C4-2B (cell line): ENCODE results near the gene TSSC4.

Experiments used
- ZFX ChIP-seq: fragments of 450-650 bp; IDR thresholded peaks from 2 replicates; pipeline ENCODE4 v1.6.1; 2017
- TF ChIP-seq, protein P1 (sequence below): fragments of 450-650 bp; conservative IDR thresholded peaks from 2 replicates; pipeline ENCODE4 v1.5.1; 2017; ENCODE audit warnings: mild to moderate bottlenecking

DNA sequence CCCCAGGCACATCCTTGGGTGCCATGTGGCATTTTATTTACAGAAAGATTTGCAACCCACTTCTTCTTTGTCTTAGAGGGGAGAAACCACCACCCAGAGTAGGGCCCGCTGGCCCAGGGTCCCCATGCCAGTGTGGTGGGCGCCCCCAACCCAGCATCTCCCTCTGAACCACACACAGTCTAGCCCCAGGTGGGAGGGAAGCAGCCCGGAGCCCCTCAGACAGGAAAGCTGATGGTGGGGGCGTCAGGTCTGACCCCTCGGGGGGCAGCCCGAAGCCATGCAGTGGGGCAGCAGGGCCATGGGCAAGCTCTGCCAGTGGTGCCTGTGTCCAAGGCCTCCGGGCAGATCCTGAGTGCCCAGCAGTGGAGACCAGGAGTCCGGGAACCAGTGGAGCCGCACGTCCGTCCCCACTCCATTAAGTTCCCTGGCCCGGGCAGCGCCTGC, 32.1 kb downstream of the TSSC4 start:
- TF ChIP-seq, protein P1, sequence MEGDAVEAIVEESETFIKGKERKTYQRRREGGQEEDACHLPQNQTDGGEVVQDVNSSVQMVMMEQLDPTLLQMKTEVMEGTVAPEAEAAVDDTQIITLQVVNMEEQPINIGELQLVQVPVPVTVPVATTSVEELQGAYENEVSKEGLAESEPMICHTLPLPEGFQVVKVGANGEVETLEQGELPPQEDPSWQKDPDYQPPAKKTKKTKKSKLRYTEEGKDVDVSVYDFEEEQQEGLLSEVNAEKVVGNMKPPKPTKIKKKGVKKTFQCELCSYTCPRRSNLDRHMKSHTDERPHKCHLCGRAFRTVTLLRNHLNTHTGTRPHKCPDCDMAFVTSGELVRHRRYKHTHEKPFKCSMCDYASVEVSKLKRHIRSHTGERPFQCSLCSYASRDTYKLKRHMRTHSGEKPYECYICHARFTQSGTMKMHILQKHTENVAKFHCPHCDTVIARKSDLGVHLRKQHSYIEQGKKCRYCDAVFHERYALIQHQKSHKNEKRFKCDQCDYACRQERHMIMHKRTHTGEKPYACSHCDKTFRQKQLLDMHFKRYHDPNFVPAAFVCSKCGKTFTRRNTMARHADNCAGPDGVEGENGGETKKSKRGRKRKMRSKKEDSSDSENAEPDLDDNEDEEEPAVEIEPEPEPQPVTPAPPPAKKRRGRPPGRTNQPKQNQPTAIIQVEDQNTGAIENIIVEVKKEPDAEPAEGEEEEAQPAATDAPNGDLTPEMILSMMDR: no peak
- no peak for TF ChIP-seq ZFX
